ENCODE results near the gene NEDD9. TPM values are rescaled to one million over a fixed set of nuclear protein-coding genes. Genes with fewer than 3 reads are reported as not detected.

NEDD9 gene
- total RNA-seq, 1 experiment from 2014 or later = 0.28 TPM

- Histone ChIP-seq H3K27ac (ENCODE audit: low read length) (no peak overlapping the region), H3K27me3 (ENCODE audit: control insufficient read depth, insufficient read depth, low read length) (no peaks in the 10 kb centered on the region), H3K9me3 (ENCODE audit: control insufficient read depth, insufficient read depth, low read depth, low read length) (no peaks in the 10 kb centered on the region), H3K36me3 (ENCODE audit: control insufficient read depth, insufficient read depth, low read length) (no peaks in the 10 kb centered on the region), H3K4me3 (ENCODE audit: low read depth in 2 of 2, low read length in 2 of 2) (no peak overlapping the region), H3K4me1 (ENCODE audit: control insufficient read depth, insufficient read depth, low read length) (no peaks in the 10 kb centered on the region)
- DNase-seq (ENCODE audit: low read depth, low spot score) (no peak), ATAC-seq (no peak)
- no peak for TF ChIP-seq POLR2AphosphoS5 (IDR thresholded peaks at IDR 0.05; ENCODE audit: low read depth, low read length)
- TF ChIP-seq REST (IDR thresholded peaks at IDR 0.05; ENCODE audit: insufficient read depth in 1 of 2, low read depth in 2 of 2, low read length in 1 of 2) = no peak
- TF ChIP-seq SIN3A (IDR thresholded peaks at IDR 0.05; ENCODE audit: borderline replicate concordance, insufficient read depth, low read depth, low read length) = no peak
- TF ChIP-seq, protein P1, sequence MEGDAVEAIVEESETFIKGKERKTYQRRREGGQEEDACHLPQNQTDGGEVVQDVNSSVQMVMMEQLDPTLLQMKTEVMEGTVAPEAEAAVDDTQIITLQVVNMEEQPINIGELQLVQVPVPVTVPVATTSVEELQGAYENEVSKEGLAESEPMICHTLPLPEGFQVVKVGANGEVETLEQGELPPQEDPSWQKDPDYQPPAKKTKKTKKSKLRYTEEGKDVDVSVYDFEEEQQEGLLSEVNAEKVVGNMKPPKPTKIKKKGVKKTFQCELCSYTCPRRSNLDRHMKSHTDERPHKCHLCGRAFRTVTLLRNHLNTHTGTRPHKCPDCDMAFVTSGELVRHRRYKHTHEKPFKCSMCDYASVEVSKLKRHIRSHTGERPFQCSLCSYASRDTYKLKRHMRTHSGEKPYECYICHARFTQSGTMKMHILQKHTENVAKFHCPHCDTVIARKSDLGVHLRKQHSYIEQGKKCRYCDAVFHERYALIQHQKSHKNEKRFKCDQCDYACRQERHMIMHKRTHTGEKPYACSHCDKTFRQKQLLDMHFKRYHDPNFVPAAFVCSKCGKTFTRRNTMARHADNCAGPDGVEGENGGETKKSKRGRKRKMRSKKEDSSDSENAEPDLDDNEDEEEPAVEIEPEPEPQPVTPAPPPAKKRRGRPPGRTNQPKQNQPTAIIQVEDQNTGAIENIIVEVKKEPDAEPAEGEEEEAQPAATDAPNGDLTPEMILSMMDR (IDR thresholded peaks at IDR 0.05) = no peak
- in situ Hi-C loops (cut with HindIII; ENCODE audit: low pct_unique_long_range_greater_than_20kb, low sequenced_read_pairs) = no loop called here
- CTCF ChIA-PET = no interaction called here
- intact Hi-C loops (cut with micrococcal nuclease; ENCODE audit: unreplicated experiment) = no loop called here
- no TSS peak for BruUV-seq (replicated peaks)
- POLR2A ChIA-PET = no interaction called here
Observed at GRCh38 chr6:11193434-11193833, 39.0 kb downstream of the NEDD9 start.

DNA sequence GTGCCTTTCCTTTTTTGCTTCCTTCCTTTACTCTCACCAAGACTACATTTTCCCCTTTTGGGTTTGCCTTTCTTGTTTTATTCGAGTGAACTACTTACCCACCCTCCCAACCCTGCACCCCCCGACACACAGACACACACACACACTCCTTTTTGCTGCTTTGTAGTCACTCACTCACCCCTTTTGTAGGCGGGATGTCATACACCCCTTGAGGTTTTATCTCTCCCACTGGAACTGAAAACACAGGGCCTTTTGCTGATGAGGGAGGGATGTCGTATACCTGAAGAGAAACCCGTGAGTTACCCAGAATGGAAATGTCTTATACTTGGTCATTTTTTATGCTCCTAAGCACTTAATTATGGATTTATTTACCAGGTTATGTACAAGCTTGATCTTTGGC lies 40.3 kb downstream of the NEDD9 start:
- no peak for TF ChIP-seq REST (IDR thresholded peaks at IDR 0.05; ENCODE audit: insufficient read depth in 1 of 2, low read depth in 2 of 2, low read length in 1 of 2)
- TF ChIP-seq, protein P1 (IDR thresholded peaks at IDR 0.05) = no peak
- TF ChIP-seq POLR2AphosphoS5 (IDR thresholded peaks at IDR 0.05; ENCODE audit: low read depth, low read length) = no peak
- TF ChIP-seq SIN3A (IDR thresholded peaks at IDR 0.05; ENCODE audit: borderline replicate concordance, insufficient read depth, low read depth, low read length) = no peak
- TF ChIP-seq TCF7L2 (IDR thresholded peaks at IDR 0.05; ENCODE audit: low read depth, low read length) = no peak
- intact Hi-C loops (cut with micrococcal nuclease; ENCODE audit: unreplicated experiment) (no loop called here), in situ Hi-C loops (cut with HindIII; ENCODE audit: low pct_unique_long_range_greater_than_20kb, low sequenced_read_pairs) (no loop called here)
- Histone ChIP-seq H3K27me3 (ENCODE audit: control insufficient read depth, insufficient read depth, low read length) (no peaks in the 10 kb centered on the region), H3K36me3 (ENCODE audit: control insufficient read depth, insufficient read depth, low read length) (no peaks in the 10 kb centered on the region), H3K4me1 (ENCODE audit: control insufficient read depth, insufficient read depth, low read length) (no peaks in the 10 kb centered on the region), H3K4me3 (ENCODE audit: low read depth in 2 of 2, low read length in 2 of 2) (no peak overlapping the region), H3K9me3 (ENCODE audit: control insufficient read depth, insufficient read depth, low read depth, low read length) (no peaks in the 10 kb centered on the region), H3K27ac (ENCODE audit: low read length) (no peak overlapping the region)
- ATAC-seq (no peak), DNase-seq (ENCODE audit: low read depth, low spot score) (no peak)
- POLR2A ChIA-PET = no interaction called here
- no TSS peak for BruUV-seq (replicated peaks)
- CTCF ChIA-PET = no interaction called here
